Naive B cell (primary cell): ENCODE data around the gene PHF2. TPM values are rescaled to one million over a fixed set of nuclear protein-coding genes. Genes with fewer than 3 reads are reported as not detected.

Source experiments
- ATAC-seq, 2 donors: fragments of 150-1000 bp; cut with Tn5 transposase; 2 replicates each; pipeline ENCODE4 v1.10.0; 2021; ENCODE audit warnings: low read depth in 2 of 2, mild to moderate bottlenecking in 2 of 2, moderate library complexity in 2 of 2
- DNase-seq: peaks from one replicate; pipeline ENCODE4 v3.0.0; 2022
- H3K27ac Mint-ChIP-seq, 6 donors: one replicate each; pipeline ENCODE4 v1.8.0; 2020 to 2022; ENCODE audit warnings: mild to moderate bottlenecking in 6 of 6, mixed read lengths in 6 of 6, moderate library complexity in 5 of 6, inconsistent platforms in 2 of 6
- H3K27me3 Mint-ChIP-seq, 3 donors: one replicate each; pipeline ENCODE4 v1.8.0; 2021 to 2022; ENCODE audit warnings: mixed read lengths in 3 of 3, mild to moderate bottlenecking in 1 of 3
- H3K36me3 Mint-ChIP-seq, 2 donors: one replicate each; pipeline ENCODE4 v1.8.0; 2020 to 2022; ENCODE audit warnings: mixed read lengths in 2 of 2, inconsistent platforms in 1 of 2, mild to moderate bottlenecking in 1 of 2
- H3K4me1 Mint-ChIP-seq, 3 donors: one replicate each; pipeline ENCODE4 v1.8.0; 2020 to 2022; ENCODE audit warnings: mixed read lengths in 3 of 3, inconsistent platforms in 1 of 3, mild to moderate bottlenecking in 1 of 3, moderate library complexity in 1 of 3
- H3K4me3 Mint-ChIP-seq, 8 donors: one replicate each; pipeline ENCODE4 v1.8.0; 2020 to 2022; ENCODE audit warnings: mild to moderate bottlenecking in 8 of 8, mixed read lengths in 8 of 8, moderate library complexity in 8 of 8, inconsistent platforms in 2 of 8
- H3K9me3 Mint-ChIP-seq, 7 donors: one replicate each; pipeline ENCODE4 v1.8.0; 2020 to 2022; ENCODE audit warnings: mixed read lengths in 7 of 7, mild to moderate bottlenecking in 5 of 7, inconsistent platforms in 2 of 7, moderate library complexity in 1 of 7
- polyA plus RNA-seq, 6 donors: library from polyadenylated mRNA; unstranded; fragments of 300-500 nt; fragmentation: Illumina TruSeq; gene quantifications; one replicate each; pipeline ENCODE4 v1.2.3, GENCODE V29; 2021; ENCODE audit warnings: low read depth in 6 of 6

Gene PHF2
- polyA plus RNA-seq, 6 donors from 2014 or later: 0.04 to 1.7 (median 1.1) TPM

DNA sequence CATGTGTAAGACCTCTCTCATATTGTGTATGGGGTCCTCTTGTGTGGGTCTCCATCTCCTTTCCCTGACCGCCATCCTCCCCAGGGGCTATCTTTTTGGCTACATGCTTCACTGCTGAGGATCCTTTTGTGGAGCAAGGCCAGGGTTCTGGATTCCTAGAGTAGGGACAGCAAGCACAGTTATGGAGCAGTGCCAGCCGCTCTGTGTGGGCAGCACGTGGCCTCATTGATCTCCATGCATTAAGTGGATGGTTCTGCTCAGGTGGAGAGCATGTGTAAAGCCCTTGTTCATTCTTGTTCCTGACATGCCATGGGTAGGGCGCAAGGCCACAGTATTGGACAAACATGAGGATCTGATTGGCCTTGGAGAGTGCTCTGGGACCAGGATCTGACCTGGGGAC, 8.9 kb downstream of the PHF2 start:
- DNase-seq (no peak), ATAC-seq (no peak)
- peaks cover 37 to 40% (median 40%) of the 10 kb centered on the region in 3 donors for H3K4me1 Mint-ChIP-seq
- no peaks in the 10 kb centered on the region for H3K9me3 Mint-ChIP-seq
- no peaks in the 10 kb centered on the region for H3K27me3 Mint-ChIP-seq
- peaks cover 0 to 7% of the 10 kb centered on the region in 2 donors for H3K36me3 Mint-ChIP-seq
- peak overlapping the region in 1 of 8 donors; percentile 18 for H3K4me3 Mint-ChIP-seq
- H3K27ac Mint-ChIP-seq: no peak overlapping the region

DNA sequence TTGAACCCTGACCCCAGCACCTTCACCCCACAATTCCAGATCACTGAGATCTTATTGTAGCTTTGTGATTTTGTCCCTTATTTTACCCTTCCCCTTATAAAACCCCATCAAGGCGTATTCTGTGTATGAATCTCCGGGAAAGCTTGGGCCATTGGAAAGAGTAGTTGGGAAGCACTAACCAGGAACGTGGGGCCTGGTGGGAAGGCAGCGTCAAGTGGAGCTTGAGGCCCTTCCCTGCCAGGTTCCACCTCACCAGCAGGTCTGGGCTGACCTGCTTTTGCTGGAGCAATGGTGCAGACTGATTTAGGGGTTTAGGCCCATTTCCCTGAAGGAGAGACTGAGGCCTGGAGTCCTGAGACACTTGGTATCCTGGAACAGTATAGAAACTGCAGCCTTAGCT, 9.3 kb downstream of the PHF2 start:
- H3K27ac Mint-ChIP-seq: no peak overlapping the region
- no peaks in the 10 kb centered on the region for H3K9me3 Mint-ChIP-seq
- H3K27me3 Mint-ChIP-seq: no peaks in the 10 kb centered on the region
- no peak for ATAC-seq
- peak overlapping the region in 1 of 8 donors; percentile 18 for H3K4me3 Mint-ChIP-seq
- DNase-seq: no peak
- H3K36me3 Mint-ChIP-seq: peaks cover 0 to 7% of the 10 kb centered on the region in 2 donors
- H3K4me1 Mint-ChIP-seq: peaks cover 38 to 40% (median 39%) of the 10 kb centered on the region in 3 donors

GRCh38 chr9:93586290-93587057, 10.1 kb downstream of the PHF2 start:
- H3K4me1 Mint-ChIP-seq: peaks cover 34 to 40% (median 38%) of the 10 kb centered on the region in 3 donors
- H3K27me3 Mint-ChIP-seq: no peaks in the 10 kb centered on the region
- H3K4me3 Mint-ChIP-seq: no peak overlapping the region
- H3K36me3 Mint-ChIP-seq: peaks cover 0 to 7% of the 10 kb centered on the region in 2 donors
- no peak for ATAC-seq
- H3K9me3 Mint-ChIP-seq: no peaks in the 10 kb centered on the region
- H3K27ac Mint-ChIP-seq: peak overlapping the region in 1 of 6 donors; percentile 16
- no peak for DNase-seq

GRCh38 chr9:93587284-93587650, 10.9 kb downstream of the PHF2 start:
- H3K9me3 Mint-ChIP-seq: no peaks in the 10 kb centered on the region
- no peaks in the 10 kb centered on the region for H3K27me3 Mint-ChIP-seq
- no peak for ATAC-seq
- H3K4me1 Mint-ChIP-seq: peaks cover 36 to 40% (median 37%) of the 10 kb centered on the region in 3 donors
- H3K36me3 Mint-ChIP-seq: peaks cover 0 to 7% of the 10 kb centered on the region in 2 donors
- no peak for DNase-seq
- H3K27ac Mint-ChIP-seq: peak overlapping the region in 2 of 6 donors; percentile 35 to 47
- no peak overlapping the region for H3K4me3 Mint-ChIP-seq

DNA sequence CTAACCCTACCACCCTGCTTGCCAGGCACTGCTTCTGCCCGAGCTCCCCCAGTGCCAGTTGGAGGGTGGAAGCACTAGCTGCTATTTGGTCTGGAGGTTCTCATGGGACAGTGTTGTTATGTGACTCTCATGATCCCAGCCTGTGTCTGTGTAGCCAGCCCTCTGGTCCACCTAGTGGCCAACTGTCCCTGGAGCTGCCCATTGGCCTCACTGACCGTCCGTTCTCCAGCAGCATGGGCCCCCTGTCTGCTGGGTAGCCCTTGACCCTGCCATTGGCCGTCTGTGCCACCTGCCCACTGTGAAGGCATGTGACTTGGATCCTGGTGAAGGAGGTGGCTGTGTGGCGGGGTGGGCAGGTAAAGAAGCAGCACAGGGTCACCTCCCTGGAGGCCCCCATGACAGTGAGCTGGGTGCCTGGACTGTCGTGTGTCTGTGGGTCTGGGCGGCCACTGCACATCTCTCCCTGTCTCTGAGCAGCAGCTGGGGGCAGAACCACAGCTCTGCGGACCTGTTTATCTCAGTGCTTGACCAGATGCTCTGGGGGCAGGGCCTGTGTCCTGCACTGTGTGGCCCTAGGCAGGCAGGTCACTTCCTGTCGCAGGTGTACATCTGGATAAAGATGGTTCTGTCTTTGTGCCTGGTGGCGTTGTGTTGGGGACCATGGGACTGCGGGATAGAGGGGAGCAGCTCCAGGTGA, 11.4 kb downstream of the PHF2 start:
- Mint-ChIP-seq H3K4me1 (peaks cover 33 to 40% (median 35%) of the 10 kb centered on the region in 3 donors), H3K27me3 (no peaks in the 10 kb centered on the region), H3K9me3 (no peaks in the 10 kb centered on the region), H3K27ac (peak overlapping the region in 2 of 6 donors; percentile 25 to 35), H3K4me3 (no peak overlapping the region), H3K36me3 (peaks cover 0 to 7% of the 10 kb centered on the region in 2 donors)
- DNase-seq (no peak), ATAC-seq (no peak)

DNA sequence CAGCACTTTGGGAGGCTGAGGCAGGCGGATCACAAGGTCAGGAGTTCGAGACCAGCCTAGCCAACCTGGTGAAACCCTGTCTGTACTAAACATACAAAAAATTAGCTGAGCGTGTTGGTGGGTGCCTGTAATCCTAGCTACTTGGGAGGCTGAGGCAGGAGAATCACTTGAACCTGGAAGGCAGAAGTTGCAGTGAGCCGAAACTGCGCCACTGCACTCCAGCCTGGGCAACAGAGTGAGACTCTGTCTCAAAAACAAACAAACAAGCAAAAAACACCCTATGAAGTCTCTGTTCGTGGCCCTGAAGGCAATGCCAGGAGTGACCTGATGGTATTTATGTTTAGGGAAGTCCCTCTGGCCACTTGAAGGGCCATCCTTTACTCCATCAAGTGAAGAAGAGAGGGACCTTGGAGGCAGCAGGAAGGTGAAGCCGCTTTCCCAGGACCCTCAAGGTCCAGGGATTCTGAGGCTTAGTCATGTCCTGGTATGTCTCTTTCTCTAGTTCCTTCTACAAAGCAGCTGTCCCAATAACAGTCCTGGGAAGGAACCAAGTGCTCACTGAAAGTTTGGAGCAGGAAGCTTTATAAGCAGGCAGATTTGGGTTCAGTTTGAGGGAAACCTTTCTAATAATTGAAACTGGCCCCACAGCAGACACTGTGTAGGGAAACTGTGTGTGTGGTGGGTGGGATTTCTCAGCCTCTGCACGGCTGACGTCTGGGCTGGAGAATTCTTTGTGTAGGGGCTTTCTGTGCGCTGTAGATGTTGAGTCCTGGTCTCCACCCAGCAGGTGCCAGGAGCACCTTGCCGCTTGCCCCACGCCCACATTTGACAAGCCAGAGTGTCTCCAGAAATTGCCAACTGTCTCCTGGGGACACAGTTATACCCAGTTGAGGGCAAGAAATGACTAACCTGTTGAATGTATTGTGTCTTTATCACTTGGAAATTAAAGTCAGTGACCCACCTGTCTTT, 12.5 kb downstream of the PHF2 start:
- Mint-ChIP-seq H3K4me1 (peaks cover 34 to 46% (median 36%) of the 10 kb centered on the region in 3 donors), H3K27me3 (no peaks in the 10 kb centered on the region), H3K27ac (peak overlapping the region in 3 of 6 donors; percentile 14 to 80 (median 31)), H3K4me3 (peak overlapping the region in 1 of 8 donors; percentile 37), H3K9me3 (no peaks in the 10 kb centered on the region), H3K36me3 (peaks cover 0 to 7% of the 10 kb centered on the region in 2 donors)
- DNase-seq (no peak), ATAC-seq (no peak)

GRCh38 chr9:93589688-93590087, 13.3 kb downstream of the PHF2 start:
- peaks cover 36 to 51% (median 38%) of the 10 kb centered on the region in 3 donors for H3K4me1 Mint-ChIP-seq
- no peaks in the 10 kb centered on the region for H3K27me3 Mint-ChIP-seq
- H3K9me3 Mint-ChIP-seq: no peaks in the 10 kb centered on the region
- H3K4me3 Mint-ChIP-seq: no peak overlapping the region
- peaks cover 0 to under 1% of the 10 kb centered on the region in 2 donors for H3K36me3 Mint-ChIP-seq
- peak overlapping the region in 5 of 6 donors; percentile 1 to 80 (median 31) for H3K27ac Mint-ChIP-seq
- no peak for ATAC-seq
- DNase-seq: no peak

GRCh38 chr9:93590609-93591234, 14.3 kb downstream of the PHF2 start:
- Mint-ChIP-seq H3K36me3 (no peaks in the 10 kb centered on the region), H3K9me3 (no peaks in the 10 kb centered on the region), H3K4me3 (no peak overlapping the region), H3K27ac (peak overlapping the region; percentile 13 to 82 (median 48)), H3K27me3 (no peaks in the 10 kb centered on the region), H3K4me1 (peaks cover 37 to 54% (median 39%) of the 10 kb centered on the region in 3 donors)
- ATAC-seq (no peak), DNase-seq (no peak)

DNA sequence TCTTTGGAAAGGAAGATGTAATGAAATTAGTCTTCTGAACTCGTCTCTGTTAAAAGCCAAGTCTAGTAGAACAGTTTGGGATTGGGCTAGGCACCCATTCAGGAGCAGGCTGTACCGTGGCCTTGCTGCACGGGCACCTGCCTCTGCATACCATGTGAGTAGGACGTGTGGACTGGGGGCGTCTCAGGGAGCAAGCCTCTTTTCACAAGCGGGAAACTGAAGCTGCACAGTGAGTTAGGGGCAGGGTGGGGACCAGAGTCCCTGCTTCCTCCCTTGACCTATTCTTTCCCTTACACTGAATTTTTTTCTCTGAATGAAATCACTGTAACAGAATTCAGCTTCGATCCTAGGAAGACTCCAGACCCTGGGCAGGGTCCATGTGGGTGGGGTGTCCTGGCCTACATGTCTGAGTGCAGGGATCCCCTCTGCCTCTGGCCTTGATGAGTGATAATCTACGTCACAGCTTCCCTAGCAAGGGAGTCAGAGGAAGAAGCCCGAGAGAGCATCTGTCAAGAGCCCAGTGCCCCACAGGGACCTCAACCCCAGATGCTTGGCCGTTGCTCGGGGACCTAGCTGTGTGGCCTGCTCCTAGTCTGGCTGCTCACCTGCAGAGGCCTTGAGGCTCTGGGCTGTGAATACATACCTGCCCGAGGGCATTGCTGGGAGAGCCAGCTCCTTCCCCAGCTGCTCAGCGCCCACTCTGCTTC, 15.1 kb downstream of the PHF2 start:
- Mint-ChIP-seq H3K9me3 (no peaks in the 10 kb centered on the region), H3K4me3 (no peak overlapping the region), H3K4me1 (peaks cover 42 to 61% (median 42%) of the 10 kb centered on the region in 3 donors), H3K27me3 (no peaks in the 10 kb centered on the region), H3K36me3 (no peaks in the 10 kb centered on the region), H3K27ac (peak overlapping the region in 4 of 6 donors; percentile 32 to 82 (median 65))
- ATAC-seq: no peak
- no peak for DNase-seq

GRCh38 chr9:93592008-93592642, 15.7 kb downstream of the PHF2 start:
- peak overlapping the region in 3 of 6 donors; percentile 53 to 79 (median 77) for H3K27ac Mint-ChIP-seq
- no peak overlapping the region for H3K4me3 Mint-ChIP-seq
- ATAC-seq (no peak), DNase-seq (no peak)
- peaks cover 38 to 55% (median 39%) of the 10 kb centered on the region in 3 donors for H3K4me1 Mint-ChIP-seq
- no peaks in the 10 kb centered on the region for H3K27me3 Mint-ChIP-seq
- H3K9me3 Mint-ChIP-seq: no peaks in the 10 kb centered on the region
- H3K36me3 Mint-ChIP-seq: no peaks in the 10 kb centered on the region

DNA sequence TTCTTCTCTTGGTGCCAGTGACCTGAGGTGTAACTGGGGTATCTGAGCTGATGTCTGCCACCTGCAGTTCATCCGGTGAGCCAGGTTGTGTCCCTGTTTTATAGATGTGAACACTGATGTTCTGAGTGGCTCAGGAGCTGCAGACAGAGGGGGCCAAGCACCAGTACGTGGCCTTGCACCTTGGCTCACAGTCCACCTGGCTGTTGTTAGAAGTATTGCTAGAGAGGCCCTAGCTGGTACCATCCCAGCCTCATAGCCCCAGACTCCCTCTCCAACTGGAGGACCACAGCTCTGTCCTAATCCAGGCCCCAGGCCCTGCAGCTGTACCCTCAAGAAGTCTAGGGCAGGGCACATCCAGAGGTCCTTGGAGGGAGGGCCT, 16.2 kb downstream of the PHF2 start:
- no peaks in the 10 kb centered on the region for H3K36me3 Mint-ChIP-seq
- no peak for ATAC-seq
- H3K27me3 Mint-ChIP-seq: no peaks in the 10 kb centered on the region
- H3K27ac Mint-ChIP-seq: peak overlapping the region in 3 of 6 donors; percentile 10 to 79 (median 47)
- H3K4me3 Mint-ChIP-seq: no peak overlapping the region
- H3K9me3 Mint-ChIP-seq: no peaks in the 10 kb centered on the region
- DNase-seq: no peak
- peaks cover 39 to 54% (median 44%) of the 10 kb centered on the region in 3 donors for H3K4me1 Mint-ChIP-seq

DNA sequence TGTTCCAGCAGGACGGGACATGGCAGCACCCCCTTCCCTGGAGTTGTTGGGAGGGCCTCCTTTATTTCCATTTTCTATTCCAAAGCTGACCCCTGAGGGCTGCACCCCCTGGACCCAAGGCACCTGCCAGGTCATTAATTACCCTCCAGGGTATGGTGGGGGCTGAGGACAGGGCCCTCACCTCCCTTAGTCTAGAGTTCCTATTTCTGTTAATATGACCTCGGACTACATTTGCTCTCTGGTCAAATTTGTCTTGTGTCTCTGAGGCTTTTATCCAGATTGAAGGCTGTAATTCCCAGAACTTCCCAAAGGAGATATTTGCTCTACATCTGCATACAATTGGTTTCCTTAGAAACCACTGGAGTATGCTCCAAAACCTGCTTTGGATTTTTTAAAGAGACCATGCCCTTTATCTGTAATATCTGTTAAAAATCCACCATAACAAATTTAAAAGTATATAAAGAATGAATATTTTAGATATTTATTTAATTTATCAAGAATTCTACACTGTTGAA, 16.8 kb downstream of the PHF2 start:
- Mint-ChIP-seq H3K4me1 (peaks cover 39 to 55% (median 50%) of the 10 kb centered on the region in 3 donors), H3K36me3 (no peaks in the 10 kb centered on the region), H3K27ac (peak overlapping the region in 2 of 6 donors; percentile 12 to 21), H3K4me3 (no peak overlapping the region), H3K9me3 (no peaks in the 10 kb centered on the region), H3K27me3 (no peaks in the 10 kb centered on the region)
- ATAC-seq (no peak), DNase-seq (no peak)
